ENCODE data around the gene ATP8B3. TPM values are rescaled to one million over a fixed set of nuclear protein-coding genes. Genes with fewer than 3 reads are reported as not detected.

ATP8B3 gene
- total RNA-seq, 1 experiment from 2014 or later = 9.6 TPM

DNA sequence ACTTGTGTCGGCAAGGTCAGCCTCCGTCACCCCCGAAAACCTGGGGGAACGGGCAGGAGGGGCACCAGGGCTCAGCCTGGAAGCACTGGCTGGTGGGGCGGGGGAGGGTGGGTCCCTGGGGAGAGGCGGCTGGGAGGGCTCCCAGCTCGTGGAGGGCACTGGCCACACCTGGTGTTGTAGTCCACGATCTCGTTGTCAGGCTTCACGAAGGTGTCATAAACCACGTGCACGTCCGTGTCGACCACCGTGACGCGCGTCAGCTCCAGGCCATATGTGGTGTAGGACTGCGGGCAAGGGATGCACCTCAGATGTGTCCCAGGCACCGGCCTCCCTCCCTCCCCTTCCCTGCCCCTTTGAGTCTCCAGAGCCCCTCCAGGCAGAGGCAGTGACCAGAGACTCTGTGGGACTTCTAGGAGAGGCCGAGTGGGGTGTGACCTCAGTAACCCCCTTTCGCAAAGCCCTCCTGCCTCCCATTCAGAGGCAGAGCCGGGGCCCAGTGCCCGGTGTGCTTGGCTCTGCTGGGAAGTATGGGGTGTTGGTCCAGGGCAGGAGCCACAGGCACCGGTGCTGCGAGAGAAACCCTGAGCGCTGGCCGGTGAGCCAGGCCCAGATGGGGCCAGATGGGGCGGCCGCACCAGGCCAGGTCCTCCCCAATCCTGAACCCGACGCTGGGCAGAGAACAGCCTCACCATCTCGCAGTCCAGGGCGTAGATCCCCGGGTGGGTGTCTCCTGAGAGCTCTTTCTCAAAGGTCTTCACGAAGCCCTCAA is 4.6 kb upstream of the ATP8B3 start:
- Mint-ChIP-seq H3K27me3 (ENCODE audit: low read depth) (no peaks in the 10 kb centered on the region), H3K36me3 (ENCODE audit: insufficient read depth in 1 of 3, low read depth in 3 of 3) (peaks cover 6 to 34% (median 24%) of the 10 kb centered on the region in 3 experiments), H3K27ac (no peak overlapping the region), H3K4me1 (peaks cover 3 to 6% of the 10 kb centered on the region in 2 experiments; a peak in 2 of 4 replicates), H3K9me3 (no peaks in the 10 kb centered on the region), H3K4me3 (no peak overlapping the region)
- H2BK12ac ChIP-seq (ENCODE audit: insufficient read length, low read depth, low read length) = no peak overlapping the region
- no peak overlapping the region for H4K5ac ChIP-seq (ENCODE audit: insufficient read length, low read depth, low read length)
- no peaks in the 10 kb centered on the region for H3K79me1 ChIP-seq (ENCODE audit: insufficient read depth, low read depth, low read length, poor library complexity, severe bottlenecking)
- no peak overlapping the region for H3K23ac ChIP-seq (ENCODE audit: insufficient read length, low read depth, low read length)
- H3K9ac ChIP-seq (ENCODE audit: extremely low read depth, insufficient read length, low read length) = no peak overlapping the region
- H3K18ac ChIP-seq (ENCODE audit: insufficient read length, low read depth, low read length) = no peak overlapping the region
- H3K4ac ChIP-seq (ENCODE audit: low read depth, low read length) = no peak overlapping the region
- no peaks in the 10 kb centered on the region for H4K20me1 ChIP-seq (ENCODE audit: control insufficient read depth, insufficient read depth, insufficient read length)
- no peaks in the 10 kb centered on the region for H3K4me1 ChIP-seq (ENCODE audit: insufficient read depth, low read length)
- no peak overlapping the region for H2AFZ ChIP-seq (ENCODE audit: low read length)
- no peak overlapping the region for H2BK20ac ChIP-seq (ENCODE audit: low read depth, low read length, poor library complexity, severe bottlenecking)
- no peak overlapping the region for H2AK5ac ChIP-seq (ENCODE audit: insufficient read length, low read length)
- no peak overlapping the region for H2BK120ac ChIP-seq (ENCODE audit: low read depth, low read length, poor library complexity, severe bottlenecking)
- TF ChIP-seq, protein P1, sequence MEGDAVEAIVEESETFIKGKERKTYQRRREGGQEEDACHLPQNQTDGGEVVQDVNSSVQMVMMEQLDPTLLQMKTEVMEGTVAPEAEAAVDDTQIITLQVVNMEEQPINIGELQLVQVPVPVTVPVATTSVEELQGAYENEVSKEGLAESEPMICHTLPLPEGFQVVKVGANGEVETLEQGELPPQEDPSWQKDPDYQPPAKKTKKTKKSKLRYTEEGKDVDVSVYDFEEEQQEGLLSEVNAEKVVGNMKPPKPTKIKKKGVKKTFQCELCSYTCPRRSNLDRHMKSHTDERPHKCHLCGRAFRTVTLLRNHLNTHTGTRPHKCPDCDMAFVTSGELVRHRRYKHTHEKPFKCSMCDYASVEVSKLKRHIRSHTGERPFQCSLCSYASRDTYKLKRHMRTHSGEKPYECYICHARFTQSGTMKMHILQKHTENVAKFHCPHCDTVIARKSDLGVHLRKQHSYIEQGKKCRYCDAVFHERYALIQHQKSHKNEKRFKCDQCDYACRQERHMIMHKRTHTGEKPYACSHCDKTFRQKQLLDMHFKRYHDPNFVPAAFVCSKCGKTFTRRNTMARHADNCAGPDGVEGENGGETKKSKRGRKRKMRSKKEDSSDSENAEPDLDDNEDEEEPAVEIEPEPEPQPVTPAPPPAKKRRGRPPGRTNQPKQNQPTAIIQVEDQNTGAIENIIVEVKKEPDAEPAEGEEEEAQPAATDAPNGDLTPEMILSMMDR (conservative IDR thresholded peaks at IDR 0.05) = no peak
- H3K9me3 ChIP-seq (ENCODE audit: control insufficient read depth, low read depth, low read length) = no peaks in the 10 kb centered on the region
- no peak overlapping the region for H3K56ac ChIP-seq (ENCODE audit: insufficient read length, low read depth, low read length)
- H3K27me3 ChIP-seq (ENCODE audit: insufficient read depth, low read length) = no peaks in the 10 kb centered on the region
- no peak for DNase-seq
- H3K27ac ChIP-seq (ENCODE audit: insufficient read length, low read depth, low read length) = no peak overlapping the region
- peaks cover 3% of the 10 kb centered on the region for H3K23me2 ChIP-seq (ENCODE audit: insufficient read length, low read depth, low read length, poor library complexity, severe bottlenecking)
- H3K14ac ChIP-seq (ENCODE audit: insufficient read depth, low read length) = no peak overlapping the region
- H2BK15ac ChIP-seq (ENCODE audit: low read depth, low read length) = no peak overlapping the region
- H2BK5ac ChIP-seq (ENCODE audit: insufficient read length, low read length) = no peak overlapping the region
- H3K4me2 ChIP-seq (ENCODE audit: insufficient read depth, insufficient read length, low read length) = no peak overlapping the region
- WGBS (ENCODE audit: extremely low coverage, insufficient read length, low lambda C conversion rate) = no CpG with 5 or more reads among the region's 36 CpGs
- H3T11ph ChIP-seq (ENCODE audit: low read length) = no peak overlapping the region
- H4K8ac ChIP-seq (replicated peaks; ENCODE audit: insufficient read length, low read depth, low read length) = no peak overlapping the region
- H4K91ac ChIP-seq (ENCODE audit: insufficient read length, low read depth, low read length) = no peak overlapping the region
- H3K79me2 ChIP-seq (ENCODE audit: insufficient read depth, low read length) = no peaks in the 10 kb centered on the region

Data from H9 (cell line).